ENCODE data around the gene NR6A1.

Gene NR6A1

GRCh38 chr9:124781967-124782660 is 11.0 kb upstream of the NR6A1 start:
- TF ChIP-seq CTCF (IDR thresholded peaks at IDR 0.05; ENCODE audit: low read length, missing control alignments): no peak
- DNase-seq (ENCODE audit: low read depth): no peak

GRCh38 chr9:124780757-124781151 is 9.6 kb upstream of the NR6A1 start:
- H3K4me3 ChIP-seq (replicated peaks; ENCODE audit: low read depth, low read length): no peak overlapping the region
- DNase-seq (ENCODE audit: low read depth): no peak
- no peak for TF ChIP-seq CTCF (IDR thresholded peaks at IDR 0.05; ENCODE audit: low read length, missing control alignments)

More at GRCh38 chr9:124781967-124782660, 11.0 kb upstream of the NR6A1 start:
- H3K4me3 ChIP-seq (replicated peaks; ENCODE audit: low read depth, low read length): no peak overlapping the region

GRCh38 chr9:124780060-124780756 is 9.1 kb upstream of the NR6A1 start:
- no peak for DNase-seq (ENCODE audit: low read depth)
- H3K4me3 ChIP-seq (replicated peaks; ENCODE audit: low read depth, low read length): no peak overlapping the region
- TF ChIP-seq CTCF (IDR thresholded peaks at IDR 0.05; ENCODE audit: low read length, missing control alignments): no peak

GRCh38 chr9:124779368-124780059 is 8.4 kb upstream of the NR6A1 start:
- DNase-seq (ENCODE audit: low read depth): peak; percentile 85
- no peak overlapping the region for H3K4me3 ChIP-seq (replicated peaks; ENCODE audit: low read depth, low read length)
- no peak for TF ChIP-seq CTCF (IDR thresholded peaks at IDR 0.05; ENCODE audit: low read length, missing control alignments)

GRCh38 chr9:124778575-124779367 is 7.7 kb upstream of the NR6A1 start:
- no peak overlapping the region for H3K4me3 ChIP-seq (replicated peaks; ENCODE audit: low read depth, low read length)
- DNase-seq (ENCODE audit: low read depth): no peak
- TF ChIP-seq CTCF (IDR thresholded peaks at IDR 0.05; ENCODE audit: low read length, missing control alignments): no peak

- TF ChIP-seq CTCF (IDR thresholded peaks at IDR 0.05; ENCODE audit: low read length, missing control alignments): no peak
- DNase-seq (ENCODE audit: low read depth): no peak
- peak within 1 kb of the TSS; percentile 34 for H3K4me3 ChIP-seq (replicated peaks; ENCODE audit: low read depth, low read length)
Observed at GRCh38 chr9:124776954-124777648, 6.0 kb upstream of the NR6A1 start, which contains the start of gene OLFML2A. Gene OLFML2A, plus strand, starts transcription at chr9:124777133. Its CDS starts 138 bp downstream, at chr9:124777271.

All from fibroblast of pulmonary artery (primary cell).